Measurements from ENCODE around the gene NMT2. TPM values are rescaled to one million over a fixed set of nuclear protein-coding genes. Genes with fewer than 3 reads are reported as not detected.
A peak's percentile ranks its signal among the peaks of the same experiment; 100 is the strongest.
"Not testable (repeated sequence)": the region's sequence is repeated elsewhere in the genome, so short reads cannot be mapped to it uniquely, and the experiment has no call there.

Gene NMT2
- polyA plus RNA-seq (ENCODE audit: insufficient read depth in 1 of 5, insufficient read length in 5 of 5, low replicate concordance in 1 of 5), result 10 to 100 TPM; 27.2 to 41.1 (median 32.7) TPM
- long read RNA-seq, donor 1, partial matches to known transcripts, result 0 of 3 reads
- long read RNA-seq, donor 1, other reads (novel, unspliced or antisense), result 0 of 3 reads
- long read RNA-seq, donor 2, partial matches to known transcripts, result 0 of 2 reads
- long read RNA-seq, donor 2, other reads (novel, unspliced or antisense), result 0 of 2 reads
- long read RNA-seq, donor 3, partial matches to known transcripts, result 5 of 6 reads
- long read RNA-seq, donor 3, other reads (novel, unspliced or antisense), result 0 of 6 reads
- long read RNA-seq, donor 4, result 0 reads
- long read RNA-seq, donor 5, partial matches to known transcripts, result 0 of 2 reads
- long read RNA-seq, donor 5, other reads (novel, unspliced or antisense), result 0 of 2 reads
- long read RNA-seq, donor 6, result 0 reads
- long read RNA-seq, donor 7, partial matches to known transcripts, result 12 of 17 reads
- long read RNA-seq, donor 7, other reads (novel, unspliced or antisense), result 0 of 17 reads
- long read RNA-seq, donor 8, partial matches to known transcripts, result 13 of 13 reads
- long read RNA-seq, donor 8, other reads (novel, unspliced or antisense), result 0 of 13 reads

DNA sequence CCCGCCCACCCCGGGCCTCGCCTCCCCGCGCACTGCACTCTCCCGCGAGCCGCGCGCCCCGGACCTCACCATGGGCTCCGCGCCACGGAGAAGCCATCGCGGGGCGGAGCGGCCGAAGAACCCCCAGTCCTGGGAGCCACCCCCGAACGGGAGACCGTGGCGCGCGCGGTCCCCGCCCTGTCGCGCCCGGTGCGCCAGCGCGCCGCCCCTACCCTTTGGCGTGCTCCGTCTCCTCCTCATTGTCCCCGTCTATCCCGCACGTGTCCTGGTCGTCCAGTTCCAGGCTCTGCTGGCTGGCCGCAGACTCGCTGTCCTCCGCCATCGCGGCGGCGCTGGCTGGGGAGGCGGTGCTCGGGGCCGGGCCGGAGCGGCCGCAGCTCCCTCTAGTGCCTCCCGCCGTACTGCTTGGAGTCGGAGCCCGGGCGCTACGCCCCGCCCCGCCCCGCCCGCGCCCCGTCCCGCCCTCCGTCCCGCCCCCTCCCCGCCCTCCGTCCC is at the start of gene NMT2:
Gene NMT2 (minus strand): TSS at position 403 of the 495 bp plus-strand sequence. CDS start 81 bp downstream, at position 322.
- DNase-seq, result peak; percentile 87 to 89

DNA sequence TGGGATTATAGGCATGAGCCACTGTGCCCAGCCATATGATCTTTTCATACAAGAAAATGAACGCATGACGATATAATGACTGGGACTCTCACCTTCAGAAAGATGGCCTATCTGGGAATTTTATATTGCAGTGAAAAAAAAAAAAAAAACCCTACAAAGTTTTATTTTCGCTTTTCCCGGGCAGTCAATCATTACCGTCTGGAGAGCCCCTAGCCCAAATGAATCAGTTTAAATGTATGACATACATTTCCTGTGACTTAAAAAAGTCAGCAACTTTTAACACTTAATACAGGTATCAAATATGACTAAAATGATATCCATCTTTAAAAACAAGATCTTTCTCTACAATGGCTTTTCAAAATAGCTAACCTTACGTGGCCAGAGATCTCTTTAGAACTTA is 48.2 kb upstream of the NMT2 start:
- no peak for DNase-seq

DNA sequence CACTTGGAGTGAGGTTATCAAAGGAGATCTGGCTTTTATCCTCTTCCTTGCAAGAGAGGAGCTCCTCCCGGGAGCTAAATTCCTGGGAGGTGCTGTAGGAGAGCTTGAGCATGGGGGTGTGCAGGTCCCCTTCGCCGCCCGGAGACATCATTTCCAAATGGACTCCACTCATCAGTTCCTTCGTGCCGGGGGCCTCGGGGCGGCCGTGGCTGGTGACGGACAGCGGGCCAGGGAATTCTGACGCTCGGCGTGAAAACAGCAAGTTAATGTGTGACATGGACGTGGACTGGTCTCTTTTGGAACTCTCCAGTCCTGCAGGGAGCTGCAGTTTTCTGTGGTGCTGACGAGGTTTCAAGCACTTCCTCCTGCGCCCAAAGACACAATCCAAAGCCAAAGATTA is 45.7 kb upstream of the NMT2 start:
- no peak for DNase-seq

GRCh38 chr10:15213461-15213861 is 45.0 kb upstream of the NMT2 start:
- DNase-seq, result no peak

DNA sequence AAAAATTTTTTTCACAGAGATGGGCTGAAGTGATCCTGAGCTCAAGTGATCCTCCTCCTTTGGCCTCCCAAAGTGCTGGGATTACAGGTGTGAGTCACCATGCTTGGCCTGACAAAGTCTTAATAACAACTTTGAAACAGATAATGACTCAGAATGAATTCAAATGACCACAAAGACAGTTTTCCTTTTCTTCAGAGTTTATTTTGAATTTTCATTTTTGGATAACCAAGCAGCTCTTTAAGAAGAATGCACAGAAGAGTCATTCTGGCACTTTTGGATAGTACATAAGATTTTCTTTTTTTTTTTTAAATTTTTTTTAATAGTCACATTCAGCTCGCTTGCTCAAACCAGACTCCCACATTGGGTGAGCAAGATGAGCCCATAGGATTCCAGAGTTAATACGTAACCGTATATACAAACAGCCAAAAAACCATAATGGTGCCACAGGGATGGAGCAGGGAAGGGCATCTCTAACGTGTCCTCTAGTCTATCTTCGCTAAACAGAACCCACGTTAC is 43.0 kb upstream of the NMT2 start:
- DNase-seq, result no peak

DNA sequence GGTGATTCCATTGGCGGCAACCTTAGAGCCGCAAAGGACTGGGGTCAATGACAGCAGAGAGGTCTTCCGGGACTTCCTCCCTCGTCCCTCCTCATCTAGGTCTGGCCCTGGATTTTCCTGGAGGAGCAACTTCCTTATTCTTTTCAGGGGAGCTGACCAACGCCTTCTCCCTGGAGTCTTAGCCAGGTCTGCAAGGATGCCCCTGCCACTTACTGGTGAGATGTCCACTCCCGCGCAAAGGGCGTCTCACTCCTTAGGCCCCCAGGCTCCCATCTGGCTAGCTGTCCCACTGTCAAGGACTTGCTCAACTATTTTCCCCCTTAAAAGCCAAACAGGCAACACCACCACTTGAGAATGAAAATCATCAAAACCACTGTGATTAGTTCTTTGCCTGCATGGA is 42.0 kb upstream of the NMT2 start:
- no peak for DNase-seq

DNA sequence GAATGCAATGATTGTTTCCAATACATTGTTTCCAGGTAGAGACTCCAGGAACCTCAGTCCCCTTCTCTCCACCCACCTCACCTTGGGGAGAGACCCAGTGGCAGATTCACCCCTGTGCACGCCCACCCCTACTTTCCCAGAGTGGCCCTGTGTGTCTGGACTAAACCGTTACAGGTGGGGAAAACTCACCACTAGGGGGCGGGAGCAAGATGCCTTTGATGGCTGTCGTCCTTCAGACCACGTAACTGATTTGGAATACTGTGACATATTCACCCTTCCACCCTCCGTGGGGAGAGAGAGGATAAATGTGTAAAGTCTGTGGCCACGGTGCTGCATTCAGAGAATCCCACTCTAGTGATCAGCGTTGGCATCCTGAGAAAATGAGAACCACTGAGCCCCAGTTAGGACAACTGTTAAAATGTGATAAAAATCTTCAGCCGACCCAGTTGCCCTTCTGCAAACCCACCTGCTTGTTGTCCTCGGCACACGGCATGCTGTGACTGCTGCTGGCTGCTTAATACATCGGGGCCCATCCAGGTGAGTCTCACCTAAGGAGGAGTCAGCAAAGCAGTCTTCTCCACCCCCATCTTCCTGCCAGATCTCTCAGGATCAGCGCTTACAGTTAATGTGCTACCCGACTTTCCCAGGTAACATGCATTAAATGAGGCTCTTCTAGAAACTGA is 41.5 kb upstream of the NMT2 start:
- peak; percentile 45 to 64 for DNase-seq

GRCh38 chr10:15208221-15208620 is 39.7 kb upstream of the NMT2 start:
- DNase-seq, result no peak

DNA sequence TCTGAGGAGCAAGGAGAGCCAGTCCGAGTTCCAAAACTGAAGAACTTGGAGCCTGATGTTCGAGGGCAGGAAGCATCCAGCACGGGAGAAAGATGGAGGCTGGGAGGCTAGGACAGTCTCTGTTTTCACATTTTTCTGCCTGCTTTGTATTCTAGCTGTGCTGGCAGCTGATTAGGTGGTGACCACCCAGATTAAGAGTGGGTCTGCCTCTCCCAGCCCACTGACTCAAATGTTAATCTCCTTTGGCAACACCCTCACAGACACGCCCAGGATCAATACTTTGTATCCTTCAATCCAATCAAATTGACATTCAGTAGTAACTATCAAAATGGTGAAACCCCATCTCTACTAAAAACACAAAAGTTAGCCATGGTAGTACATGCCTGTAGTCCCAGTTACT is 38.9 kb upstream of the NMT2 start:
- DNase-seq, result not testable (repeated sequence)

- no peak for DNase-seq
These were observed 34.1 kb upstream of the NMT2 start for GRCh38 chr10:15202639-15203038.

DNA sequence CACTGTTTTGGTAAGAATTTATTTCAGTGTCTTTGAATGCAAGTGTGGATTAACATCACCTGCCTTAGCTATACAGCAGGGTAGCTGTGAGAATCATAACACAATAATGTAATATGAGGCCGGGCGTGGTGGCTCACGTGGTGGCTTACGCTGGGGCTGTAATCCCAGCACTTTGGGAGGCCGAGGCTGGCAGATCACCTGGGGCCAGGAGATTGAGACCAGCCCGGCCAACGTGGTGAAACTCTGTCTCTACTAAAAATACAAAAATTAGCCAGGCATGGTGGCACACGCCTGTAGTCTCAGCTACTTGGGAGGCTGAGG is 33.8 kb upstream of the NMT2 start:
- not testable (repeated sequence) for DNase-seq

GRCh38 chr10:15201589-15202300 is 33.3 kb upstream of the NMT2 start:
- no peak for DNase-seq

GRCh38 chr10:15200626-15201025 is 32.1 kb upstream of the NMT2 start:
- no peak for DNase-seq

DNA sequence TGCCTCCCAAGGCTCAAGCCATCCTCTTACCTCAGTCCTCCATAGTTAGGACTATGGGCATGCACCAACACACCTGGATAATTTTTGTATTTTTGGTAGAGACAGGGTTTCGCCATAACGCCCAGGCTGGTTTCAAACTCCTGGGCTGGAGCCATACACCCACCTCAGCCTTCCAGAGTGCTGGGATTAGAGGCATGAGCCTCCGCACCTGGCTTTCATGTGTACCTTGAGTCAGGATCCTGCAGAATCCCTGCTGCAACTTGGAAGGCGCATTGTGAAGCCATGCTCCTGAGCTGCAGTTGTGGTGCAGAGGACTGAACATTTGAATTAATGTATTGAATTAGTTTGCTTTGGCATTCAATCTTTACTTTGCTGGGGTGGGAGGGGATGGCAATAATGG is 29.4 kb upstream of the NMT2 start:
- DNase-seq, result no peak

DNA sequence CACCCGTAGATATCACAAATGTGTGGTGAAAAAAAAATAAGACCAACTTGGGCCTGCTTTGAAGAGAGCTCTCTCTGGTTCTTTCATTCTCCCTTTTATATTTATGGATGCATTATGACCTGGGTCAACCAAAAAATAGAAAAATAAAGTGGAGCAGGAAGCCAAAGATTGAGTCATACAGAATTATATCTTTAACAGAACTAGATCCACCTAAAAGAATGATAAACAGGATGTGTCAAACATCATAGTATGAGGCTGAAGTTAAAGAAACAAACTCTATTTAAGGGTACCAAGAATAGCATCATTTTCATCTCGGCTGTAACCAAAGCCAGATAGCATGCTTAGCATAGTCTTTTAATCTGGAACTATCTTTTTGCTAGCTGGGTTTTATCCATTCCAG is 28.8 kb upstream of the NMT2 start:
- no peak for DNase-seq

- DNase-seq, result no peak
These were observed 27.7 kb upstream of the NMT2 start for GRCh38 chr10:15196021-15196834.

GRCh38 chr10:15189133-15189885 is 20.8 kb upstream of the NMT2 start:
- DNase-seq, result no peak

GRCh38 chr10:15188603-15189002 is 20.1 kb upstream of the NMT2 start:
- DNase-seq, result no peak

- DNase-seq, result no peak
These were observed 15.4 kb upstream of the NMT2 start for GRCh38 chr10:15183689-15184481.
